ENCODE results near the gene CDH23. TPM values are rescaled to one million over a fixed set of nuclear protein-coding genes. Genes with fewer than 3 reads are reported as not detected.

CDH23 gene
- total and polyA plus RNA-seq, 2 donors (not counting 1 experiment from before 2014, with no cell fraction given) = 0.37 to 0.89 TPM

DNA sequence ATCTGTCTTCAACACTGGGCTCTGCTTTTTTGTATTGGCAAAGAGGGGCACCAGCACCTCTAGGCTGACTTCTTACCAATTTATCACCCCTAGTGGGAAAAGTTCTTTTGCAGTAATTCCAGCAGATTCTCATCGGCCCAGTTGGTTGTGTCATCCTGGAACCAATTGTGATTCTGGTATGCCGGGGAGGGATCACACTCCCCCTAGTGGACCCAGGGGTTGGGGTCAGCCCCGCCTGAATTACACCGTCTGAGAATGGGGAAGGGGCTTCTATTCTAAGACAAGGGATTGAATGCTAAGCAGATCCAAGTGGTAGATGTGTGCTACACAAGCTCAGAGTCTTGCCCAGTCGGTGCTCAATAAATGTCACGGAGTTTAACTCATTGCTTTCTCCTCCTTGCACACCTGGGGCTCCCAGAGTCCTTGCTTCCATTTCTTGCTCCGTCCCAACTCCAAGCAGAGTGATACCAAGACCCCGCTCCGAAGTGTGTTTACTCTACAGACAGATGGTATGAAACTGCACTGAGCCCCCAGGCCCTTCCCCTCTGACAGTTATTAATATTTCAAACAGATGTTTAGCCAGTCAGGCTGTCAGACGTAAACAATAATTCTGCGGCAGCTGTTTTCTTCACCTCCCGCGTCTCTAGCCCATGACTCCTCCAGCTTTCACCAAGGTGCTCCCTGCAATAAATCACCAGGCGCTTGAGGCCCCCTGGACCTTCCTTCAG lies 251.0 kb downstream of the CDH23 start:
- ChIA-PET POLR2A (no interaction called here), CTCF (no interaction called here)
- DNase-seq (no peak), ATAC-seq (ENCODE audit: low read depth) (no peak)
- H3K27ac ChIP-seq (ENCODE audit: low read length in 2 of 2) = no peak overlapping the region
- 84% methylated on average over 12 of the region's 14 CpGs for WGBS (ENCODE audit: insufficient coverage)
- TF ChIP-seq, protein P1, sequence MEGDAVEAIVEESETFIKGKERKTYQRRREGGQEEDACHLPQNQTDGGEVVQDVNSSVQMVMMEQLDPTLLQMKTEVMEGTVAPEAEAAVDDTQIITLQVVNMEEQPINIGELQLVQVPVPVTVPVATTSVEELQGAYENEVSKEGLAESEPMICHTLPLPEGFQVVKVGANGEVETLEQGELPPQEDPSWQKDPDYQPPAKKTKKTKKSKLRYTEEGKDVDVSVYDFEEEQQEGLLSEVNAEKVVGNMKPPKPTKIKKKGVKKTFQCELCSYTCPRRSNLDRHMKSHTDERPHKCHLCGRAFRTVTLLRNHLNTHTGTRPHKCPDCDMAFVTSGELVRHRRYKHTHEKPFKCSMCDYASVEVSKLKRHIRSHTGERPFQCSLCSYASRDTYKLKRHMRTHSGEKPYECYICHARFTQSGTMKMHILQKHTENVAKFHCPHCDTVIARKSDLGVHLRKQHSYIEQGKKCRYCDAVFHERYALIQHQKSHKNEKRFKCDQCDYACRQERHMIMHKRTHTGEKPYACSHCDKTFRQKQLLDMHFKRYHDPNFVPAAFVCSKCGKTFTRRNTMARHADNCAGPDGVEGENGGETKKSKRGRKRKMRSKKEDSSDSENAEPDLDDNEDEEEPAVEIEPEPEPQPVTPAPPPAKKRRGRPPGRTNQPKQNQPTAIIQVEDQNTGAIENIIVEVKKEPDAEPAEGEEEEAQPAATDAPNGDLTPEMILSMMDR (IDR thresholded peaks at IDR 0.05) = peak; percentile 30
- no peak for TF ChIP-seq EZH2 (IDR thresholded peaks at IDR 0.05; ENCODE audit: borderline replicate concordance, insufficient read depth, low read depth, low read length, poor library complexity, severe bottlenecking)
- intact Hi-C loops (cut with micrococcal nuclease) = loop anchor here (10.0 kb wide), 1 partner anchor 47 kb away; no protein-coding TSS in a partner anchor
- peaks cover 31% of the 10 kb centered on the region for H3K4me1 Mint-ChIP-seq
- peaks cover 0 to 4% (median 0%) of the 10 kb centered on the region in 3 donors for H3K9me3 ChIP-seq (ENCODE audit: control extremely low read depth in 1 of 3, control insufficient read depth in 2 of 3, insufficient read depth in 1 of 3, low read length in 2 of 3)
- no peaks in the 10 kb centered on the region for H3K79me2 ChIP-seq (ENCODE audit: control insufficient read depth, insufficient read depth, low read length)
- H3K4me3 Mint-ChIP-seq = no peak overlapping the region
- H2AFZ ChIP-seq (ENCODE audit: insufficient read depth, low read depth, low read length, poor library complexity, severe bottlenecking) = no peak overlapping the region
- H3K9ac ChIP-seq (ENCODE audit: low read length) = no peak overlapping the region
- no peaks in the 10 kb centered on the region for H4K20me1 ChIP-seq (ENCODE audit: control insufficient read depth, insufficient read depth, low read length, poor library complexity, severe bottlenecking)
- H3K4me2 ChIP-seq (replicated peaks; ENCODE audit: low read depth, low read length, poor library complexity, severe bottlenecking) = no peak overlapping the region
- H3K36me3 ChIP-seq (replicated peaks in 1 of 2; ENCODE audit: control extremely low read depth in 1 of 2, control insufficient read depth in 1 of 2, extremely low read depth in 1 of 2, insufficient read depth in 2 of 2, low read length in 1 of 2) = no peaks in the 10 kb centered on the region
- no peaks in the 10 kb centered on the region for H3K27me3 Mint-ChIP-seq
- H3K27ac Mint-ChIP-seq = no peak overlapping the region
- H3K4me3 ChIP-seq (ENCODE audit: control extremely low read depth in 1 of 5, extremely low read depth in 1 of 5, insufficient read depth in 1 of 5, low read depth in 2 of 5, low read length in 4 of 5) = no peak overlapping the region
- peaks cover 13 to 35% of the 10 kb centered on the region in 2 donors for H3K4me1 ChIP-seq (ENCODE audit: control insufficient read depth in 2 of 2, insufficient read depth in 2 of 2, low read length in 2 of 2)
- no peaks in the 10 kb centered on the region for H3K9me3 Mint-ChIP-seq (ENCODE audit: insufficient read depth)
- no peaks in the 10 kb centered on the region for H3K27me3 ChIP-seq (replicated peaks in 1 of 4; ENCODE audit: control extremely low read depth in 1 of 4, control insufficient read depth in 3 of 4, insufficient read depth in 4 of 4, low read length in 3 of 4)

DNA sequence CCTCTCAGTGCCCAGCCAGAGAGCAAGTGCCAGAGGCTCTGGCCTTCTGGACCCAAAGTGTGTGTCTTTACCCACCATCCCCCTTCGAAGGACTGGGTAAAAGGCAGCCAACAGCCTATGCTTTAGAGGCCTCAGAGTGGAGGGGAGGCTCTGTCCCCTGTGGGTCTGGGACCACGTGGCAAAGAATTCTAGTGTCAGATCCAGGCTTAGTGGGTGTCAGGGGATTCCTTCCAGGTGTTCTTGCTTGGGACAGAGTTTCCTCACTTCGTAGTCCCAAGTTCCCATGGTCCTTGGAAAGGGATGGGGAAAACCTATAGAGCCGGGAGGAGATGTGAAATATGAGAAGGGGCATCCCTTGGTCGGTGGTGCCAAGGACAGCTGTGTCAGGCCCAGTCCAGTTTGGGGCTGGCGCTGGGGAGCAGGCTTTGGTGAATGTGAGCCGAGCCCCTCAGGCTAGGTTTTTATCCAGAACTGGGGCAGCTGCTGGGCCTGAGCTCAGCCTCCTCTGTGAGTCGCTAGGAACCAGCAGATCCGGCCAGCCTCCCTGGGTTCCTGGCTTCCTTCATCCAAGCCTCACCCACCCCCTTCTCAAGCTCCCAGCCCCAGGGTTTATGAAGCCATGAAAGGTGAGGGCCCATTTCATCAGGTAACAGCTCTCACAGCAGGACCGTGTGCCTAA lies 251.7 kb downstream of the CDH23 start:
- DNase-seq (no peak), ATAC-seq (ENCODE audit: low read depth) (no peak)
- no peaks in the 10 kb centered on the region for H3K9me3 Mint-ChIP-seq (ENCODE audit: insufficient read depth)
- H3K9me3 ChIP-seq (ENCODE audit: control extremely low read depth in 1 of 3, control insufficient read depth in 2 of 3, insufficient read depth in 1 of 3, low read length in 2 of 3) = peaks cover 0 to 4% (median 0%) of the 10 kb centered on the region in 3 donors
- ChIA-PET CTCF (no interaction called here), POLR2A (no interaction called here)
- no peak overlapping the region for H3K4me3 Mint-ChIP-seq
- WGBS (ENCODE audit: insufficient coverage) = 90% methylated on average over 9 of the region's 10 CpGs
- no peak overlapping the region for H2AFZ ChIP-seq (ENCODE audit: insufficient read depth, low read depth, low read length, poor library complexity, severe bottlenecking)
- peaks cover 13 to 35% of the 10 kb centered on the region in 2 donors for H3K4me1 ChIP-seq (ENCODE audit: control insufficient read depth in 2 of 2, insufficient read depth in 2 of 2, low read length in 2 of 2)
- H3K27me3 Mint-ChIP-seq = no peaks in the 10 kb centered on the region
- no peaks in the 10 kb centered on the region for H3K79me2 ChIP-seq (ENCODE audit: control insufficient read depth, insufficient read depth, low read length)
- no peak overlapping the region for H3K4me3 ChIP-seq (ENCODE audit: control extremely low read depth in 1 of 5, extremely low read depth in 1 of 5, insufficient read depth in 1 of 5, low read depth in 2 of 5, low read length in 4 of 5)
- no peak overlapping the region for H3K4me2 ChIP-seq (replicated peaks; ENCODE audit: low read depth, low read length, poor library complexity, severe bottlenecking)
- H3K4me1 Mint-ChIP-seq = peaks cover 31% of the 10 kb centered on the region
- H3K27me3 ChIP-seq (replicated peaks in 1 of 4; ENCODE audit: control extremely low read depth in 1 of 4, control insufficient read depth in 3 of 4, insufficient read depth in 4 of 4, low read length in 3 of 4) = no peaks in the 10 kb centered on the region
- H3K27ac ChIP-seq (ENCODE audit: low read length in 2 of 2) = no peak overlapping the region
- H3K27ac Mint-ChIP-seq = no peak overlapping the region
- TF ChIP-seq, protein P1 (IDR thresholded peaks at IDR 0.05) = no peak
- no peak for TF ChIP-seq EZH2 (IDR thresholded peaks at IDR 0.05; ENCODE audit: borderline replicate concordance, insufficient read depth, low read depth, low read length, poor library complexity, severe bottlenecking)
- H4K20me1 ChIP-seq (ENCODE audit: control insufficient read depth, insufficient read depth, low read length, poor library complexity, severe bottlenecking) = no peaks in the 10 kb centered on the region
- intact Hi-C loops (cut with micrococcal nuclease) = loop anchor here (10.0 kb wide), 1 partner anchor 46 kb away; no protein-coding TSS in a partner anchor
- no peaks in the 10 kb centered on the region for H3K36me3 ChIP-seq (replicated peaks in 1 of 2; ENCODE audit: control extremely low read depth in 1 of 2, control insufficient read depth in 1 of 2, extremely low read depth in 1 of 2, insufficient read depth in 2 of 2, low read length in 1 of 2)
- H3K9ac ChIP-seq (ENCODE audit: low read length) = no peak overlapping the region
